Neuronal stem cell (in vitro differentiated cells): Measurements from ENCODE around the gene BICD1.

Experiments used
- DNase-seq: peaks from one replicate; pipeline ENCODE4 v3.0.0-alpha.2; 2013; ENCODE audit warnings: low spot score
- H2AFZ ChIP-seq: one replicate; pipeline ENCODE4 v1.6.1; 2013; ENCODE audit warnings: mild to moderate bottlenecking, low read length, inconsistent platforms
- H2AK5ac ChIP-seq: 2 replicates; pipeline ENCODE4 v1.6.1; 2013; ENCODE audit warnings: low read depth, mild to moderate bottlenecking, inconsistent platforms, low read length, moderate library complexity, mixed read lengths
- H2BK120ac ChIP-seq: 2 replicates; pipeline ENCODE4 v1.6.1; 2013; ENCODE audit warnings: low read depth, mild to moderate bottlenecking, inconsistent platforms, low read length, moderate library complexity, mixed read lengths
- H2BK12ac ChIP-seq: one replicate; pipeline ENCODE4 v1.6.1; 2013; ENCODE audit warnings: low read length, inconsistent platforms
- H2BK15ac ChIP-seq: 2 replicates; pipeline ENCODE4 v1.6.1; 2013; ENCODE audit warnings: mild to moderate bottlenecking, low read length, inconsistent platforms, mixed read lengths
- H2BK5ac ChIP-seq: one replicate; pipeline ENCODE4 v1.6.1; 2013; ENCODE audit warnings: inconsistent platforms, mild to moderate bottlenecking, low read length, moderate library complexity
- H3K14ac ChIP-seq: one replicate; pipeline ENCODE4 v1.6.1; 2013; ENCODE audit warnings: low read length, inconsistent platforms
- H3K18ac ChIP-seq: 2 replicates; pipeline ENCODE4 v1.6.1; 2013; ENCODE audit warnings: low read length, inconsistent platforms
- H3K23ac ChIP-seq: 2 replicates; pipeline ENCODE4 v1.6.1; 2013; ENCODE audit warnings: low read depth, mild to moderate bottlenecking, mixed read lengths, low read length, inconsistent platforms; ENCODE audit not compliant: poor library complexity
- H3K27ac ChIP-seq: replicated peaks from 3 replicates; pipeline ENCODE4 v1.5.1; 2013; ENCODE audit warnings: low read length, inconsistent platforms
- H3K27me3 ChIP-seq, 3 experiments: 2 replicates each; pipeline ENCODE4 v1.6.1; 2013; ENCODE audit warnings: low read length in 3 of 3, mild to moderate bottlenecking in 2 of 3, inconsistent platforms in 1 of 3, low read depth in 1 of 3, mixed read lengths in 1 of 3, moderate library complexity in 1 of 3; ENCODE audit not compliant: control insufficient read depth in 3 of 3, insufficient read depth in 3 of 3
- H3K36me3 ChIP-seq, 2 donors: replicated peaks in 1 of 2; 2 replicates each; pipeline ENCODE4 v1.6.1; 2013; ENCODE audit warnings: low read length in 2 of 2; ENCODE audit not compliant: control insufficient read depth in 2 of 2, insufficient read depth in 2 of 2
- H3K4ac ChIP-seq: 2 replicates; pipeline ENCODE4 v1.6.1; 2013; ENCODE audit warnings: inconsistent platforms, mild to moderate bottlenecking, low read length, moderate library complexity
- H3K4me1 ChIP-seq, 2 donors: 1 replicate in 1 of 2; 2 replicates in 1 of 2; pipeline ENCODE4 v1.6.1; 2013; ENCODE audit warnings: low read length in 2 of 2, low read depth in 1 of 2; ENCODE audit not compliant: control insufficient read depth in 2 of 2, insufficient read depth in 1 of 2
- H3K4me2 ChIP-seq: one replicate; pipeline ENCODE4 v1.6.1; 2013; ENCODE audit warnings: mild to moderate bottlenecking, low read length, inconsistent platforms; ENCODE audit not compliant: insufficient read depth, poor library complexity, severe bottlenecking
- H3K4me3 ChIP-seq, 2 donors: 2 replicates each; pipeline ENCODE4 v1.5.1; 2013; ENCODE audit warnings: low read length in 2 of 2, mild to moderate bottlenecking in 2 of 2, inconsistent platforms in 1 of 2, moderate library complexity in 1 of 2
- H3K79me1 ChIP-seq: one replicate; pipeline ENCODE4 v1.6.1; 2013; ENCODE audit warnings: low read depth, mild to moderate bottlenecking, inconsistent platforms, low read length, moderate library complexity
- H3K9ac ChIP-seq: one replicate; pipeline ENCODE4 v1.6.1; 2013; ENCODE audit warnings: mild to moderate bottlenecking, low read depth, low read length, inconsistent platforms; ENCODE audit not compliant: poor library complexity
- H3K9me3 ChIP-seq, 2 donors: replicated peaks in 1 of 2; 2 replicates each; pipeline versions ENCODE3 to v1.6.1; 2013; ENCODE audit warnings: low read length in 2 of 2, mild to moderate bottlenecking in 2 of 2, inconsistent platforms in 1 of 2, low read depth in 1 of 2, mixed read lengths in 1 of 2, moderate library complexity in 1 of 2; ENCODE audit not compliant: control insufficient read depth in 2 of 2, insufficient read depth in 1 of 2
- H4K8ac ChIP-seq: one replicate; pipeline ENCODE4 v1.6.1; 2013; ENCODE audit warnings: low read depth, mild to moderate bottlenecking, inconsistent platforms, low read length, moderate library complexity
- H4K91ac ChIP-seq: one replicate; pipeline ENCODE4 v1.6.1; 2013; ENCODE audit warnings: low read length, low read depth, mild to moderate bottlenecking, inconsistent platforms; ENCODE audit not compliant: poor library complexity
- WGBS, 2 donors: extraction: QIAGEN DNeasy Blood & Tissue Kit; methylation state at CpG; one replicate each; pipeline ENCODE4 v1.1.7; 2013; ENCODE audit warnings: missing lambda C conversion rate in 2 of 2, mixed read lengths in 1 of 2; ENCODE audit not compliant: insufficient read length in 2 of 2, insufficient replicate concordance in 1 of 2; ENCODE audit errors: extremely low coverage in 2 of 2; 5-methylcytosine and 5-hydroxymethylcytosine counted together

The BICD1 gene

GRCh38 chr12:32290411-32290810, 183.8 kb downstream of the BICD1 start:
- no peak overlapping the region for H3K9ac ChIP-seq
- H3K18ac ChIP-seq, result no peak overlapping the region
- H3K23ac ChIP-seq, result no peak overlapping the region
- H2BK120ac ChIP-seq, result no peak overlapping the region
- peaks cover 3% of the 10 kb centered on the region for H3K79me1 ChIP-seq
- no peak overlapping the region for H3K4ac ChIP-seq
- H3K27ac ChIP-seq, result no peak overlapping the region
- H2AK5ac ChIP-seq, result no peak overlapping the region
- H3K27me3 ChIP-seq, result no peaks in the 10 kb centered on the region
- H3K4me2 ChIP-seq, result no peak overlapping the region
- H3K4me1 ChIP-seq, result peaks cover 0 to 1% of the 10 kb centered on the region in 2 donors
- no peak overlapping the region for H3K14ac ChIP-seq
- no peak overlapping the region for H2BK5ac ChIP-seq
- peaks cover 0 to 5% of the 10 kb centered on the region in 2 donors for H3K36me3 ChIP-seq
- H4K8ac ChIP-seq, result no peak overlapping the region
- H2BK15ac ChIP-seq, result no peak overlapping the region
- no peak overlapping the region for H4K91ac ChIP-seq
- no peak overlapping the region for H3K4me3 ChIP-seq
- H2BK12ac ChIP-seq, result no peak overlapping the region
- no peak for DNase-seq
- no peak overlapping the region for H2AFZ ChIP-seq
- H3K9me3 ChIP-seq, result peaks cover 0 to 2% of the 10 kb centered on the region in 2 donors

DNA sequence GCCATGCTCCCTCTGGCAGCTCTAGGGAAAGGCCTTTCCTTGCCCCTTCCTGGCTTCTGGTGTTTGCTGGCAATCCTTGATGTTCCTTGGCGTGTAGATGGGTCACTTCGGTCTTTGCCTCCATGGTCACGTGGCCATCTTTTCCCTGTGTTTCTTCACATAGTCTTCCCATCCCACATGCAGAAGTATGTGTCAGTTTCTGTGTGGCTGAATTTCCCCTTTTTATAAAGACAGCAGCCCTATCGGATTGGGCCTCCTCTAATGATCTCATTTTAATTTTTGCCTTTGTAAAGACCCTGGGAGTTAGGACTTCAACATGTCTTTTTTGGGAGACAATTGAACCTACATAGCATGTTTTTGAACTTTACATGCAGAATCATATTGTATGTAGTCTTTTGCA, 185.5 kb downstream of the BICD1 start:
- H3K14ac ChIP-seq, result no peak overlapping the region
- H3K9me3 ChIP-seq, result peaks cover 0 to 2% of the 10 kb centered on the region in 2 donors
- WGBS, 2 donors, result no CpG with 5 or more reads among the region's 4 CpGs

GRCh38 chr12:32293808-32294419, 187.3 kb downstream of the BICD1 start:
- no peak overlapping the region for H4K91ac ChIP-seq
- H2BK120ac ChIP-seq, result no peak overlapping the region

More for the DNA sequence above, 185.5 kb downstream of the BICD1 start:
- DNase-seq, result no peak
- no peak overlapping the region for H3K9ac ChIP-seq
- H2BK120ac ChIP-seq, result no peak overlapping the region
- H2BK12ac ChIP-seq, result no peak overlapping the region
- no peak overlapping the region for H3K23ac ChIP-seq
- no peak overlapping the region for H3K4me3 ChIP-seq
- no peak overlapping the region for H4K8ac ChIP-seq
- peaks cover 2 to 5% of the 10 kb centered on the region in 2 donors for H3K36me3 ChIP-seq
- no peaks in the 10 kb centered on the region for H3K27me3 ChIP-seq
- H3K18ac ChIP-seq, result no peak overlapping the region
- H3K79me1 ChIP-seq, result peaks cover 3% of the 10 kb centered on the region
- H2AK5ac ChIP-seq, result no peak overlapping the region
- H3K4me2 ChIP-seq, result no peak overlapping the region
- H3K27ac ChIP-seq, result no peak overlapping the region
- no peak overlapping the region for H3K4ac ChIP-seq
- H3K4me1 ChIP-seq, result no peaks in the 10 kb centered on the region
- no peak overlapping the region for H2AFZ ChIP-seq
- H4K91ac ChIP-seq, result no peak overlapping the region
- no peak overlapping the region for H2BK15ac ChIP-seq
- H2BK5ac ChIP-seq, result no peak overlapping the region

DNA sequence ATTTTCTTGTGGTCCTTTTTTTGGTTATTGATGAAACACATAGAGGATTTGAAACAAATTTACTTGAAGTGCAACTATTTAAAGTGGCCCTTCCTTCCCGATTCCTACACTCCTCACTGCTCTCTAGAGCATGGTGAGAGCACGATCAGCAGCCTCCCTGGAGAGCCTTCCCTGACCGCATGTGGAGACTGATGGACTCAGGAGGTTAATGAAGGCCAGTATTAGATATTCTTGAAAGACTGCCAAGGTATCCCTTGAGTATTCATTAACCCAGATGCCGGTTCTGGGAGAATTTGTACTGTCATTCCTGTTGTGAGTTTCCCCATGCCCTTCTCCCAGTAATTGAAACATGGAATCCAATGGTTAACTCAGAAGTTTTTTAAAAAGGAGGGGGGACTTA, 189.9 kb downstream of the BICD1 start:
- no peak overlapping the region for H2BK5ac ChIP-seq
- H3K4me2 ChIP-seq, result no peak overlapping the region
- H3K9me3 ChIP-seq, result no peaks in the 10 kb centered on the region
- no peak overlapping the region for H2BK120ac ChIP-seq
- no peak for DNase-seq
- H3K4ac ChIP-seq, result no peak overlapping the region
- H3K9ac ChIP-seq, result no peak overlapping the region
- no peaks in the 10 kb centered on the region for H3K27me3 ChIP-seq
- peaks cover 2 to 5% of the 10 kb centered on the region in 2 donors for H3K36me3 ChIP-seq
- H3K18ac ChIP-seq, result no peak overlapping the region
- no peak overlapping the region for H3K23ac ChIP-seq
- no peak overlapping the region for H2AK5ac ChIP-seq
- no peak overlapping the region for H2AFZ ChIP-seq
- no peak overlapping the region for H4K8ac ChIP-seq
- H3K4me3 ChIP-seq, result no peak overlapping the region
- no peak overlapping the region for H2BK12ac ChIP-seq
- no peaks in the 10 kb centered on the region for H3K4me1 ChIP-seq
- H4K91ac ChIP-seq, result no peak overlapping the region
- no peak overlapping the region for H3K27ac ChIP-seq
- H3K79me1 ChIP-seq, result peaks cover 3% of the 10 kb centered on the region
- no peak overlapping the region for H2BK15ac ChIP-seq
- no peak overlapping the region for H3K14ac ChIP-seq
- WGBS, 2 donors, result no CpG with 5 or more reads among the region's 4 CpGs

More at GRCh38 chr12:32293808-32294419, 187.3 kb downstream of the BICD1 start:
- Histone ChIP-seq H3K14ac (no peak overlapping the region), H4K8ac (no peak overlapping the region), H2AK5ac (no peak overlapping the region), H3K79me1 (no peaks in the 10 kb centered on the region), H3K4me3 (no peak overlapping the region), H3K36me3 (peaks cover 2 to 5% of the 10 kb centered on the region in 2 donors), H3K27ac (no peak overlapping the region), H2BK5ac (no peak overlapping the region), H3K4me2 (no peak overlapping the region), H2BK12ac (no peak overlapping the region), H3K4ac (no peak overlapping the region), H3K23ac (no peak overlapping the region), H3K4me1 (no peaks in the 10 kb centered on the region), H2AFZ (no peak overlapping the region), H2BK15ac (no peak overlapping the region), H3K9me3 (no peaks in the 10 kb centered on the region), H3K18ac (no peak overlapping the region), H3K9ac (no peak overlapping the region), H3K27me3 (no peaks in the 10 kb centered on the region)
- DNase-seq, result no peak
- no CpG with 5 or more reads among the region's 6 CpGs for WGBS, 2 donors
